ENCODE measurements around the gene SSX2.
"Not testable (repeated sequence)": the region's sequence is repeated elsewhere in the genome, so short reads cannot be mapped to it uniquely, and the experiment has no call there.

GRCh38 chrX:52654800-52655199 is 52.2 kb downstream of the SSX2 start, which contains the start of gene SSX7:
- TF ChIP-seq POLR2A (IDR thresholded peaks at IDR 0.05; ENCODE audit: low read depth, low read length); MYC (IDR thresholded peaks at IDR 0.05; ENCODE audit: insufficient read depth, insufficient read length, insufficient replicate concordance, low read length, severe bottlenecking); EZH2 (IDR thresholded peaks at IDR 0.05; ENCODE audit: borderline replicate concordance, control insufficient read depth, low read depth, low read length); YY1 (IDR thresholded peaks at IDR 0.05; ENCODE audit: low read depth, low read length); CHD2 (IDR thresholded peaks at IDR 0.05; ENCODE audit: borderline replicate concordance, low read depth, low read length); USF2 (IDR thresholded peaks at IDR 0.05; ENCODE audit: borderline replicate concordance, low read depth, low read length); CBX5 (IDR thresholded peaks at IDR 0.05; ENCODE audit: low read depth): not testable (repeated sequence)
